GM19324 (cell line): ENCODE results near the gene RHBDL2.
"Not testable (repeated sequence)": the region's sequence is repeated elsewhere in the genome, so short reads cannot be mapped to it uniquely, and the experiment has no call there.

ENCODE experiments used
- ATAC-seq: cut with Tn5 transposase; IDR thresholded peaks from one replicate; pipeline ENCODE4 v1.9.1; 2021; ENCODE audit warnings: mild to moderate bottlenecking, moderate library complexity; ENCODE audit not compliant: unreplicated experiment, low FRiP score

Gene RHBDL2

GRCh38 chr1:38938722-38939260 lies 2.8 kb downstream of the RHBDL2 start:
- no peak for ATAC-seq

- no peak for ATAC-seq
These were observed 9.1 kb downstream of the RHBDL2 start for GRCh38 chr1:38932571-38932970.

GRCh38 chr1:38929476-38929875 lies 12.2 kb downstream of the RHBDL2 start:
- ATAC-seq = no peak

DNA sequence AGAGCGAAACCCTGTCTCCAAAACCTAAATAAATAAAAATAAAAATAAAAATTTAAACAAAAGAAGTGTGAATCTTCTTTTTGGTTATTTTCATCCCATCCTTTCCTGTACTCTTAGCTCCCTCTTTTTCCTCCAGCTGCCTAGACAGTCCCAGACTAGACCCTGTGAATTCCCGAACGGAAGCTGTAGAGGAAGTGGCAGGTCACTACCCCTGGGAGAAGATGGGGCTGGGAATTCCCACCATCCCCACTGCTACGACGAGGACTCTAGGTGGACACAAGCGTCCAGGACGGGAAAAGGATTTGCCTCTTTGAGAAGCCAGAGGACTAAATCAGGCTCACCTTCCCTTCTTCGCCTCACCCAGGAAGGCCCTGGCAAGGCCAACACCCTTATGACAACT lies 12.6 kb downstream of the RHBDL2 start:
- no peak for ATAC-seq

DNA sequence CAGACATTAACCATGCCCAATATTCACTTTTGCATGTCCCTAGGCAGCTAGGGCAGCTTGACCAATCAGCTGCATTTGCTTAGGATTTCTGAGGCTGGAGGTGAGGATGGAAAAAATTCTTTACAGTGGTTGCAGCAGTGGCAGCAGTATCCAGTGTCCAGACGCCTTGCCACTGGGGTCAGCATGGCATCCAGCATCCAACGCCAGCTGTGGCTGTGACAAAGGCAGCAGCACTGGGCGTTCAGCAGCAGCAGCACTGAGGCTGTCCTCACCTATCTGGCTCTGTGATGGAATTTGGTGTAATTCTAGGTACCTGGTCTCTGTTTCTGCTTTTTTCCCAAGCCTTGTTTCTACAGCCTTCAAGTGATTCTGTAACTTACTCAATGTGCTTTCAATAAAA lies 15.5 kb downstream of the RHBDL2 start:
- no peak for ATAC-seq

- ATAC-seq = no peak
These were observed 16.2 kb downstream of the RHBDL2 start for GRCh38 chr1:38925391-38925790.

DNA sequence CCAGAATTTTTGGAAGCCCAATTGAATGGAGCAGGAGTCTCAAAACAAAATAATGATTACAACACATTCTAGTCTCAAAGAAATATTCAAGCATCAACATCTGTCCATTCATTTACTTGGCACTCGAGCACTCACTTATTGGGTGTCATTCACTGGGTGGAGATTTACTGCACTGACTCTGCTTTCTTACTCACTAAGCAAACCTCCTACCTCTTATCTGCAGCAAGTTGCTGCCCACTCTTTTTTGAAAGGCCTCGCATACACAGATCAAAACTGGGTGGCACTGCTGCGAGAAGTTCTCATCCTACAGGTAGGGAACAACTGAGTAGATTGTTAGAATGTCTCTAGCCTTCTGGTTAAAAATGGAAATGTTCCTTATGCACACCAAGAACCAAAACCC lies 18.0 kb downstream of the RHBDL2 start:
- ATAC-seq = no peak

DNA sequence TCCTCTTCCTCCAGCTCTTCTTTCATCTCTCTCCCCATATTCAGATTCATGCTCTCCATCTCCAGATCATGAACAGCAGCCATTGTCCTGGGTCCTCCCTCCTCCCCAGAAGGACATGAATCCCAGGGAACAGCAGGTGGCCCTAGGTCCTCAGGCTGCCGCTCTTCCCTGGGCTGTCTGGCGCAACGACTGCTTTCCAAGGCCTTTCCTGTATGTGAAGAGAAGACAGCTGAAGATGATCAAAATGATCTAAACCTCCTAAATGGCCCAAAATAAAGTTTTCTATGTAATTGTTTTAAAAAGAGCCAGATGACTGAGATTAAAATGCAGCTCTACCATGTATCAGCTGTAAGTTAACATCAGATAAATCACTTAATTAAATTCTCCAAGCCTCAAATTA lies 22.5 kb downstream of the RHBDL2 start:
- no peak for ATAC-seq

DNA sequence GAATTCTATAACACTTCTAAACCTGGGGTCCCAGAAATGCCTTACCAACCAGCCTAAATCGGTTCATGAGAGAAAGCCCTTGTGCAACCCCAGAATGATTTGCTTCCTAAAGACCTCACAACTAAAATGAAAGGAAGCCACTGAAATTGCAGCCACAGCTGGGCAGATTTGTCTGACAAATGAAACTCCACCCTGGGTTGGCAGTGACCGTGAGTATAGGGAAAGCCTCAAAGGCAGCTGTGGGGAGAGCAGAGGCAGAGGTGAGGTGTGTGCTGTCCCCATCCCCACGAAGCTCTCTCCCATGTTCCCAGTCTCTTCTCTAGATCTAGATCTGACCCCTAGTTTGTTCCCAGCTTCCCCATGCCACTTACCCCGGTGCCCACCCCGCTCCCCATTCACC lies 23.1 kb downstream of the RHBDL2 start:
- ATAC-seq = no peak

DNA sequence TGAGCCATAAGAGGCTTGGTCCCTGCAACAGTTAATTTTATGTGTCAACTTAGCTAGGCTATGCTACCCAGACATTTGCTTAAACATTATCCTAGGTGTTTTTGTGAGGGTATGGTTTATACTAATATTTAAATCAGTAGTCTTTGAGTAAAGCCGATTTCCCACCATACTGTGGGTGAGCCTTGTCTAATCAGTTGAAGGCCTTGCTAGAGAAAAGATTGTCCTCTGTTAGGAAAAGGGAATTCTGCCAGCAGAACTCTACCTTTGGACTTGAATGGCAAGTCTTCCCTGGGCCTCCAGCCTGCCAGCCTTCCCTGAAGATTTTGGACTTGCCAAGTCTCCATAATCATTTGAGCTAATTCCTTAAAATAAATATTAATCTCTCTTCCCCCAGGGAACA lies 23.9 kb downstream of the RHBDL2 start:
- no peak for ATAC-seq

- no peak for ATAC-seq
These were observed 24.3 kb downstream of the RHBDL2 start for GRCh38 chr1:38917337-38917736.

DNA sequence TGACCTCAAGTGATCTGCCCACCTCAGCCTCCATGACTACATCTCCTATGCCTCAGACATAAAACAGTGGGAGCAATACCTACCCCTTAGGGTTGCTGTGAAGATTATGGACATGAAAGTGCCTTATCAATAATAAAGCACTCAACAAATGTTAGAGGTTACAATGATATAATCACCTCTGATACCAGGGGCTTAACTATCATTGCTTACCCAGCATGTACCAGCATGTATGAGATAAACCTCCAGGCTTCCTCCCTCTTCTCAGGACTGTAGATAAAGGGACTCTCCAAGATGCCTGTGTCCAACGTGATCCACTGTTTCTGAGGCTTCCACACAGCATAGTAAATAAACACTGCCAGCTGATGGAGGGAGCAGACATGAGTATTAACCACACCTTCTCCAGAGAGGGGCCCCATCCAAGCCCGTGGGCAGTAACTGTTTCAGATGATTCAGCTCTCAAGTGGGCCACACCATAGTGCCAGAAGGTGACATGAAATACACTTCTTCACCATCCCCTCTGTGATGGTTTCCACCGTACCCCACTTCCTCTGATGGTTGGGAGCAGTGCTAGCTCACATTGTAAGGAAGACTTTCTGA lies 26.2 kb downstream of the RHBDL2 start:
- no peak for ATAC-seq

DNA sequence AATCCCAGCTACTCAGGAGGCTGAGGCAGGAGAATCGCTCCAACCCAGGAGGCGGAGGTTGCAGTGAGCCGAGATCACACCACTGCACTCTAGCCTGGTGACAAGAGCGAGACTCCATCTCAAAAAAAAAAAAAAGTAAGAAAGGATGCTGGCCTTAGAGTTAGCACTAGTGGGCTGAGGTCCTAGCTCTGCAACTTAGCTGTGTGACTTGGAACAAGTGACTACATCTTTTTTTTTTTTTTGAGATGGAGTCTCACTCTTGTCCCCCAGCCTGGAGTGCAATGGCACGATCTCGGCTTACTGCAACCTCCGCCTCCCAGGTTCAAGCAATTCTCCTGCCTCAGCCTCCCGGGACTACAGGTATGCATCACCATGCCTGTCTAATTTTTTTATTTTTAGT lies 26.7 kb downstream of the RHBDL2 start:
- not testable (repeated sequence) for ATAC-seq

DNA sequence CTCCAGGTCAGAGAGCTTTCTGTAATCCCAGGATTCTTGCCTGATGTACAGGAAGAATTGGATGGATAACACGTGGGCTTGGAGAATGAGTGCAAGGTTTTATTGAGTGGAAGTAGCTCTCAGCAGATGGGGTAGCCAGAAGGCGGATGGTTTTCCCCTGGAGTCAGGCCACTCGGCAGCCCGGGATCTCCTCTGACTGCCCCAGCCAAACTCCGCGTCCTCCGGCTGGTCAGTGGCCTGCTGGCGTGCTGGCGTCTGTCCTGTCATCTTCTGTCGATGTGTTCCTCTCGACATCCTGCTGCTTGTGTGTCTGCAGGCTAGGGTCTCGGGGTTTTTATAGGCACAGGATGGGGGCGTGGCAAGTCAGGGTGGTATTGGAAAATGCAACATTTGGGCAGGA lies 32.8 kb downstream of the RHBDL2 start:
- no peak for ATAC-seq

DNA sequence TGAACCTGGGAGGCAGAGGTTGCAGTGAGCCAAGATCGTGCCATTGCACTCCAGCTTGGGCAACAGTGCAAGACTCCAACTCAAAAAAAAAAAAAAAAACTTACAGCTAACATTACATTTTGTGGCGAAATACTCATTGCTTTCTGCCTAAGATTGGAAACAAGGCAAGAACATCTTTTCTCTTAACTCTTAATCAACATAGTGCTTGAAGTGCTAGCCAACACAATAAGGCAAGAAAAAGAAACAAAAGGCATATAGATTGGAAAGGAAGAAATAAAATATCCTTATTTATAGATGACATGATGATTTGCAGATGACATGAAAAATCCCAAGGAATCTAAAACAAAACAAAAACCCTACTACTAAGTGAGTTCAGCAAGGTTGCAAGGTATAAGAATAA lies 35.6 kb downstream of the RHBDL2 start:
- ATAC-seq = no peak

GRCh38 chr1:38899560-38899959 lies 42.1 kb downstream of the RHBDL2 start:
- no peak for ATAC-seq

- ATAC-seq = no peak
These were observed 42.9 kb downstream of the RHBDL2 start for GRCh38 chr1:38898653-38899230.

DNA sequence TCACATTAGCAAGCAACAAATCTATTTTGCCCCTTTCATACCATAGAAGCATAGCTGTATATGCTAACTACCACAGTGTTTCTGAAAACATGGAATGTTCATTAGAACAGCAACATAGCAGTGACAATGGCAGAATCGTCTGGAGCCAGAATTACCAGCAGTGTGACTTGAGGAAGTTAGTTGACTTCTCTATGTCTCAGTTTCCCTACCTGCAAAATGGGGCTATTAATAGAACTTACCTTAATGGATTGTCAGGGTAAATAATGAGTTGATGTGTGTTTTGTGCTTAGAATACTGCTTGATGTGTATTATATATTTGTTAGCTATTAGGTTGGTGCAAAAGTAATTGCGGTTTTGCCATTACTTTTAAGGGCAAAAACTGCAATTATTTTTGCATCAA lies 45.5 kb downstream of the RHBDL2 start:
- ATAC-seq = no peak

GRCh38 chr1:38892976-38893375 lies 48.7 kb downstream of the RHBDL2 start:
- ATAC-seq = no peak

- no peak for ATAC-seq
These were observed 49.9 kb downstream of the RHBDL2 start for GRCh38 chr1:38891753-38892152.

DNA sequence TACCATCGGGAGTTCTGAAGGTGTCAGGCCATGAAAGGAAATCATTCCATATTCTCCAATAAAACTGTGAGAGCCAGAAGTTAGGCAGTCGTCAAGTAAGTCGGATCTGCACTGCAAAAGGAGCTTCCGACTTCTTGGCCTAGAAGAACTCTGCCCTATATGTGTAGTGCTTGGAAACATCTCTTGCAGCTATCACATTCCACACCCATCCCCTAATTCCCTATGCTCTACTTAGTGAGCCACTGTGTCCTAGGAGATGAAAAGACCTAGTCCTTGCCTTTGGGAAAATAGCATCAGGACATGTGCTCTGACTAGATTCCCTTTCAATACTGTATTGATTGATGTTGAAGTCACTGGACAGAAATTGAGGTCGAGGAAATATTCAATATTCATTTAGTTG lies 52.0 kb downstream of the RHBDL2 start:
- ATAC-seq = no peak
